ENCODE measurements around the gene FRMPD4.
"Not testable (repeated sequence)": the region's sequence is repeated elsewhere in the genome, so short reads cannot be mapped to it uniquely, and the experiment has no call there.

GRCh38 chrX:12164180-12164579 lies 25.9 kb downstream of the FRMPD4 start:
- not testable (repeated sequence) for TF ChIP-seq NRL (CRISPR knock-in tag; IDR thresholded peaks at IDR 0.05; ENCODE audit: borderline replicate concordance); EZH2 (conservative IDR thresholded peaks at IDR 0.05; ENCODE audit: low read depth, low read length); MYC (CRISPR knock-in tag; IDR thresholded peaks at IDR 0.05; ENCODE audit: borderline replicate concordance); ZBTB49 (CRISPR knock-in tag; IDR thresholded peaks at IDR 0.05; ENCODE audit: borderline replicate concordance); ZNF749 (CRISPR knock-in tag; IDR thresholded peaks at IDR 0.05; ENCODE audit: borderline replicate concordance); ARID4A (CRISPR knock-in tag; IDR thresholded peaks at IDR 0.05; ENCODE audit: borderline replicate concordance); TBL1XR1 (IDR thresholded peaks at IDR 0.05; ENCODE audit: borderline replicate concordance, low read length, partially characterized antibody)

Measured in HepG2 (cell line).